Measurements from ENCODE around the gene UBE2H.

UBE2H gene

GRCh38 chr7:129785685-129786514 is 166.9 kb downstream of the UBE2H start:
- DNase-seq (ENCODE audit: low spot score): no peak

DNA sequence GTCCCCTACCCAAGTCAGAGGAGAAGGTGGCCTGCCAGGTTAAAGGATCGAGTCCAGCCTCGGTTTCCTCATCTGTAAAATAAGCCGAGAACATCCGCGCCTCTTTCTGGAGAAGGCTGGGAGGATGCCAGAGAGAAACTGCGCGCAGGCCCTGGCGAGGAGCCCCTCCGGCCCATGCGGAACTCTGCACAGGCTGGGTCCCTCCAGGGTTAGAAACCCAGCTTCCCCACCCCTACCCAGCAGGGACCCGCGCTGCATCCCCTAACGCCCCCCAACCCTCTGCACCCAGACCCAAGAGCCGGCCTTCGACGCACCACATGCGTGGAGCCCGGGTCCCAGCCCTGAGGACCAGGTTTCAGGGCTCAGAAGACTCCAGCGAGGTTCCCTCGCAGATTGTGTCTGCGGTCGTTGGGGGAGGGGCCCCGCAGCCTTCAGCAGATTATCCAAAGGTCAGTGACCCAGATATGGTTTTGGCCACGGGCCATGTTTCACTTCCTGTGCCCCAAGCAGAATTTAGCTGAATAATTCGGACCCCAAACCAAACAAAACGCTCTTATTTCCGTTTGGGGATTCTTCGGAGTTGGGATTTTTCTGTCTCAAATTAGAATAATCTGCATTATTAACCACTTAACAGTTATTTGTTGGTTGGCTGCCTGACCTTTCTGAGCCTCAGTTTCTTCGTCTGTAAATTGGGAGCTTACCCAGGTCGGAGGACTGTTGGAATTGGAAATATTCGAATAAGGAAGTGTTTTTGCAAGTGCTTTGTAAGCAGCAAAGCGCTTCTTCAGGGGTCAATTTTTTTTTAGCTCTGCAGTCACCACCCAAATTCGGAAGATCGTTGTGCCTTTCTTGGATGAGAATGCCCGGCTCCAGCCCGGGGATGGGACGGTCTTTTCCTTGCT is 167.7 kb downstream of the UBE2H start:
- no peak for DNase-seq (ENCODE audit: low spot score)

- no peak for DNase-seq (ENCODE audit: low spot score)
Observed at GRCh38 chr7:129784437-129784782, 168.3 kb downstream of the UBE2H start.

- no peak for DNase-seq (ENCODE audit: low spot score)
Observed at GRCh38 chr7:129783584-129783919, 169.2 kb downstream of the UBE2H start.

DNA sequence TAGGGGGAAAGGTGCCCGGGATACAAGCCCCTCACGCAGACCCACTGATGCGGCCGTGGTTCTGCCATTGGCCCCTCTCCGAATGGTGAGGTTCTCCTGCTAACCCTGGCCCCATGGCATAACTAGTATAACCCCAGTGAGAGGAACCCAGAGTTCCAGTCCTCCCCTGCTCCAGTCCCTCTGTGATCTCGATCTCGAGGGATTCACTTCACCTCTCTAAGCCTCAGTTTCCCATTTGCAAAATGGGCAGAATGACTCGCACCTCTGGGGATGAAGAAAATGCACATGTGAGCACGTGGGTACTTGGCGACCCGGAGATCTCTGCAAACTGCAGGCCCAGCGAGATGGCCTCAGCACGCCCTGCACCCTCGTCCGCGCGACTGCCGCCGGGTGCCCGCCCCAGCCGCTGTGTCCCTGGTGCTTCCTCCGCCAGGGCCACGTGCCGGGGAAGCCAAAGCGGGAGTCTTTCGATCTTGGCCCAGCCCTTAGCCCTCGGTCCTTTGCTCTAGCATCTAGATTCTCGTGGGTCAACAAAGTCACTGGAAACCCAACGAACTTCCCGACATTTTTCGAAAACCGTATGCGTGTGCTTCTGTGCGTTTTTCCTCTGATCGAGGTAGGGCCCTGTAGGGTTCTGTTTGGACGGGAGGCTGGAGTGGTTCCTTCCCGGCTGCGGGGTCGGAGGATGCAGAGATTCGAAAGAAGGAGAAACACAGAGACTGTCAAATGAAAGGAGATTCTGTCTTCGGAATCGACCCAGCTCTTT is 169.8 kb downstream of the UBE2H start:
- DNase-seq (ENCODE audit: low spot score): no peak

- no peak for DNase-seq (ENCODE audit: low spot score)
Observed at GRCh38 chr7:129781928-129782817, 170.6 kb downstream of the UBE2H start.

DNA sequence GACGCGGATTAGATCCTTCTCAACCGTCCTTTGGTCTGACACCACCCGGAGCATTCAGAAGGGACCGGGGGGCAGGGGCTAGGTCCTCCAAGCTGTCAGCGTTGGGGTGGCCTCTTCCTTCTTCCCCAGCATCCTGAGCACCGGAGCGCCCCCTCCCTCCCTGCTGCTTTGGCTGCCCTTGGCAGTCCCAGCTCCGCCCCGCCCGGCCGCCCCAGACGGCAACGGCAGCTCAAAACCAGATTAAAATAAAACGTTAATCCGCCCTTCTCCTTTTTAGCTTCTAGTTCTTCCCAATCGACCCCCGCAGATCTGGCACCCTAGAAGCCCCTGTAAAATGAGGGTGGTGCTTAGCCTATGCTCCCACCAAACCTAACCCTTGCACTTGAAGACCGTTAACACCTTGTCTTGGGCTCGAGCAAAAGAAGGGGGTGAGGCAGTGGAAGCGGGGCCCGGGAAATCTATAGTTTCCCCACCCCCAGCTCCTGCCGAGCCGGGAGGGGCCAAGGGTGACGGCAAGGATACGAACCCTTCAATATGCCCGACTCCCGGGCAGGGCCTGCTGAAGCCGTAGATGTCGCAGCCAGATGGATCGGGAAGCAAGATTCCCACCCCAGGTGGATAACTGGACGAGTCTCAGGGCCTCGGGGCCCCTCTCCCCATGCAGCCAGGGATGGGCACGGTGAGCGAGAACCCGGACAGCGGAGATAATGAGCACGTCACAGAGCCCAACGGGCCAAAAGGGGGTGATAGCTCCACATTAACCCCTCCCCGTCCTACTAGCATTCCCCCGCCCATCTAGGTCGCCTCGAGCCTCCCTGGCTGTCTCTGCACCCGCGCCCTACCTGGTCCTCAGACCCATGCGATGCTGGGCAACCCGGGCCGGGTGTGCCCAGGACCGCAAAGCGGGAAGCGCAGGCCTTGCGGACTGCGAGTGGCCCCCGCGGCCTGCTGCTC is 171.5 kb downstream of the UBE2H start:
- no peak for DNase-seq (ENCODE audit: low spot score)

All from Ammon's horn (tissue), 1 donor.